HepG2 (cell line): Measurements from ENCODE around the gene BASP1. TPM values are rescaled to one million over a fixed set of nuclear protein-coding genes. Genes with fewer than 3 reads are reported as not detected.

ENCODE experiments used
- ATAC-seq: fragments of 200-7000 bp; cut with Tn5 transposase; 3 replicates; pipeline ENCODE4 v1.9.1; 2020; ENCODE audit warnings: mild to moderate bottlenecking, moderate library complexity
- BruUV-seq: library from RNA; stranded (reverse); fragments of 400-500 nt; replicated peaks from 2 replicates; lab custom pipeline; 2021; lab: Mats Ljungman, UMichigan
- CTCF ChIA-PET: fragments of 300-600 bp; formaldehyde crosslinking; extraction: SDS; loops from one replicate; lab custom pipeline; 2021; ENCODE audit warnings: low total read pairs, inconsistent platforms, low intra/inter-chr PET ratio; lab: Yijun Ruan, JAX
- POLR2A ChIA-PET: fragments of 350-600 bp; sonication (Branson Sonifier 250); formaldehyde crosslinking; loops from one replicate; lab custom pipeline; 2020; ENCODE audit warnings: antibody characterized with exemption, inconsistent platforms; lab: Yijun Ruan, JAX
- DNase-seq: peaks from one replicate; pipeline ENCODE4 v3.0.0-alpha.2; 2015; ENCODE audit warnings: low spot score
- FAIRE-seq: peaks from 3 replicates; lab custom pipeline; 2011; peaks lifted over from hg19 to GRCh38; lab: Jason Lieb, UNC
- H2AFZ ChIP-seq: one replicate; pipeline ENCODE4 v1.6.1; 2011; ENCODE audit warnings: low read length, inconsistent platforms
- H3K27ac ChIP-seq: fragments of 300-600 bp; 3 replicates; pipeline ENCODE4 v1.8.0; 2011; ENCODE audit warnings: mixed run types, mild to moderate bottlenecking, mixed read lengths, low read length, inconsistent platforms; ENCODE audit not compliant: insufficient read depth; ENCODE audit errors: extremely low read length
- H3K27me3 ChIP-seq, 2 experiments: fragments of 200-600 bp in 1 of 2; 2 replicates in 1 of 2; 3 replicates in 1 of 2; pipeline versions ENCODE4 v1.6.0 to v1.8.0; 2011; ENCODE audit warnings: low read length in 2 of 2, mild to moderate bottlenecking in 2 of 2, moderate library complexity in 2 of 2, inconsistent platforms in 1 of 2; ENCODE audit not compliant: insufficient read depth in 2 of 2, control insufficient read depth in 1 of 2
- H3K36me3 ChIP-seq, 2 experiments: fragments of 200-600 bp in 1 of 2; replicated peaks in 1 of 2; 2 replicates in 1 of 2; 3 replicates in 1 of 2; pipeline versions ENCODE4 v1.5.1 to v1.8.0; 2011; ENCODE audit warnings: low read length in 2 of 2, inconsistent platforms in 1 of 2; ENCODE audit not compliant: insufficient read depth in 2 of 2, control insufficient read depth in 1 of 2
- H3K4me1 ChIP-seq: 2 replicates; pipeline ENCODE4 v1.5.1; 2012; ENCODE audit warnings: low read length, inconsistent platforms; ENCODE audit not compliant: insufficient read depth
- H3K4me2 ChIP-seq: 2 replicates; pipeline ENCODE4 v1.6.0; 2011; ENCODE audit warnings: low read depth, low read length, inconsistent platforms
- H3K4me3 ChIP-seq, 3 experiments: fragments of 200-600 bp in 1 of 3; sonication (generic), shearing (Covaris generic) in 1 of 3; replicated peaks in 1 of 3; 2 replicates each; pipeline ENCODE4 v1.5.1; 2011 to 2016; ENCODE audit warnings: low read length in 3 of 3, inconsistent platforms in 2 of 3, low read depth in 2 of 3, mild to moderate bottlenecking in 2 of 3, control low read depth in 1 of 3, mixed read lengths in 1 of 3; ENCODE audit not compliant: insufficient read depth in 1 of 3
- H3K79me2 ChIP-seq: one replicate; pipeline ENCODE4 v1.6.1; 2011; ENCODE audit warnings: low read length, inconsistent platforms; ENCODE audit not compliant: insufficient read depth
- H3K9ac ChIP-seq: 2 replicates; pipeline ENCODE4 v1.6.0; 2011; ENCODE audit warnings: mild to moderate bottlenecking, low read depth, low read length, inconsistent platforms; ENCODE audit not compliant: insufficient read depth
- H3K9me3 ChIP-seq: 2 replicates; pipeline ENCODE4 v1.5.1; 2012; ENCODE audit warnings: mild to moderate bottlenecking, low read length
- H4K20me1 ChIP-seq: 2 replicates; pipeline ENCODE4 v1.6.0; 2011; ENCODE audit warnings: inconsistent platforms, mild to moderate bottlenecking, low read length, moderate library complexity; ENCODE audit not compliant: insufficient read depth
- CREBL2 ChIP-seq: sonication (generic); formaldehyde crosslinking; IDR thresholded peaks from 2 replicates; pipeline ENCODE4 v1.8.1; 2023; ENCODE audit warnings: missing genetic modification reagents, mild to moderate bottlenecking, borderline replicate concordance
- IKZF4 ChIP-seq: sonication (generic); formaldehyde crosslinking; IDR thresholded peaks from 2 replicates; pipeline ENCODE4 v1.5.1; 2020; ENCODE audit warnings: borderline replicate concordance, mild to moderate bottlenecking, low read depth, missing genetic modification reagents; ENCODE audit errors: not compliant biosample characterization
- MED1 ChIP-seq: sonication (generic); formaldehyde crosslinking; IDR thresholded peaks from 2 replicates; pipeline ENCODE4 v1.4.0; 2020; ENCODE audit warnings: missing genetic modification reagents
- MLX ChIP-seq: IDR thresholded peaks from 2 replicates; pipeline ENCODE4 v1.6.1; 2016
- MZF1 ChIP-seq: sonication (generic); formaldehyde crosslinking; IDR thresholded peaks from 2 replicates; pipeline ENCODE4 v1.8.1; 2023; ENCODE audit warnings: mild to moderate bottlenecking, missing genetic modification reagents, borderline replicate concordance
- NR2F6 ChIP-seq, 2 experiments: IDR thresholded peaks; 2 replicates each; pipeline ENCODE4 v1.6.1; 2016; ENCODE audit warnings: antibody characterized with exemption in 1 of 2, mild to moderate bottlenecking in 1 of 2
- THRA ChIP-seq: sonication (generic); formaldehyde crosslinking; IDR thresholded peaks from 2 replicates; pipeline ENCODE4 v1.4.0; 2020; ENCODE audit warnings: missing genetic modification reagents, borderline replicate concordance
- TRIM24 ChIP-seq: sonication (generic); formaldehyde crosslinking; IDR thresholded peaks from 2 replicates; pipeline ENCODE4 v1.8.0; 2022; ENCODE audit warnings: mild to moderate bottlenecking, missing genetic modification reagents
- ZBTB3 ChIP-seq: sonication (generic); formaldehyde crosslinking; IDR thresholded peaks from 2 replicates; pipeline ENCODE4 v1.4.0; 2020; ENCODE audit warnings: low read depth, mild to moderate bottlenecking, moderate library complexity, missing genetic modification reagents, borderline replicate concordance
- ZIK1 ChIP-seq: sonication (generic); formaldehyde crosslinking; IDR thresholded peaks from 2 replicates; pipeline ENCODE4 v1.5.0; 2020; ENCODE audit warnings: mild to moderate bottlenecking, low read depth, missing genetic modification reagents, borderline replicate concordance
- ZNF10 ChIP-seq: sonication (generic); formaldehyde crosslinking; IDR thresholded peaks from 2 replicates; pipeline ENCODE4 v1.4.0; 2020; ENCODE audit warnings: mild to moderate bottlenecking, low read depth, missing genetic modification reagents, borderline replicate concordance
- ZNF331 ChIP-seq: sonication (generic); formaldehyde crosslinking; IDR thresholded peaks from 2 replicates; pipeline ENCODE4 v1.4.0; 2020; ENCODE audit warnings: missing genetic modification reagents
- ZNF589 ChIP-seq: sonication (generic); formaldehyde crosslinking; conservative IDR thresholded peaks from 2 replicates; pipeline ENCODE4 v1.8.0; 2022; ENCODE audit warnings: mild to moderate bottlenecking, moderate library complexity, missing genetic modification reagents
- ZNF782 ChIP-seq: sonication (generic); formaldehyde crosslinking; IDR thresholded peaks from 2 replicates; pipeline ENCODE4 v1.4.0; 2020; ENCODE audit warnings: missing genetic modification reagents, mild to moderate bottlenecking, borderline replicate concordance
- WGBS: methylation state at CpG from one replicate; pipeline ENCODE4 v1.1.6; 2017; ENCODE audit warnings: low lambda C conversion rate; 5-methylcytosine and 5-hydroxymethylcytosine counted together
- in situ Hi-C: cut with HindIII; loops from 2 replicates; pipeline ENCODE4 v1.10.0; 2017; ENCODE audit warnings: low pct_unique_long_range_greater_than_20kb; ENCODE audit not compliant: extremely low pct_ligation_motif_present
- intact Hi-C: fragments of 100-400 bp; cut with micrococcal nuclease; formaldehyde crosslinking; loops from one replicate; pipeline ENCODE4 v1.10.0; 2022; ENCODE audit not compliant: unreplicated experiment
- polyA plus RNA-seq, 8 experiments: library from polyadenylated mRNA; depleted of rRNA in 3 of 8; stranded (reverse) in 7 of 8; unstranded in 1 of 8; fragments of >200 nt; fragmentation: Illumina TruSeq in 4 of 8; extraction: Trizol in 4 of 8; gene quantifications; 2 replicates each; pipeline versions ENCODE4 v1.2.1 to v1.2.3, GENCODE V29; 2011 to 2016; ENCODE audit warnings: low read depth in 4 of 8, missing spikeins in 1 of 8, mixed read lengths in 1 of 8; ENCODE audit not compliant: insufficient read depth in 1 of 8
- total RNA-seq, 5 experiments: library from RNA; depleted of rRNA; stranded (reverse); fragments of >200 nt; fragmentation: Illumina TruSeq; extraction: Trizol; gene quantifications; 2 replicates each; pipeline ENCODE4 v1.2.3, GENCODE V29; 2016; ENCODE audit warnings: low read depth in 1 of 5
- TF ChIP-seq, protein P1 (sequence below): IDR thresholded peaks from 2 replicates; pipeline ENCODE4 v1.6.1; 2012; ENCODE audit warnings: low read length, improper control_type of control experiment

BASP1 gene
- total and polyA plus RNA-seq, 2 of the 13 experiments (the other 11 are each of a cell fraction or from before 2014, with no cell fraction given): 0.04 TPM; not detected in 1

DNA sequence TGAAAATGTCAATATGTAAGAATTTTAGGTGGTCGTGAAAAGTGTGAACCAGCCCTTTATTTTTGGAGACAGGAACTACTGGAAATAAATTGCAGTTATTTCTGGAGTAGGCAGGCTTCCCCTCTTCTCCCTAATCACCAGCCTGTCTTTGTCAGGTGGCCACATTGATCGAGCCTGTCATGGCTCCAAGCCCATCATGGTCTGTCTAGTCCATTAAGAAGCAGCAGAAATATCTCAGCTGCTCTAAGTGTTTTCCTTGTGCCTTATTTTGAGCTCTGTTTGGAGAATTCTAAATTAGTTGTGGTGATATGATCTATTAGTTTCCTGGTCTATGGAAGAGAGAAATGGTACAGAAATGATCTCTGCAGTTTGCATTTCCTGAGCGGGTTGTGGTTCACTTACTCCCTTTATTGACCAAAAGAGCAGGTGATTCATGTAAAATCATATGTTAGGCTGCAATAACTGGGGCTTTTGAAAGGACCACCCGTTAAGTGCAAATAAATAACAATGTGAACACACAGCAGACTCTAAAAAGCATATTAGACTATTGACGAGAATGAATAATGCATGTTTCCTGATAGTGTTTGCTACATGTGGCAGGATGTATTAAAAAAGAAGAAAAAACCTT, 42.3 kb downstream of the BASP1 start:
- no peaks in the 10 kb centered on the region; a peak in 1 of 5 replicates for H3K27me3 ChIP-seq
- no peak overlapping the region for H3K4me3 ChIP-seq
- POLR2A ChIA-PET: no interaction called here
- no peak overlapping the region for H3K27ac ChIP-seq
- no peaks in the 10 kb centered on the region for H4K20me1 ChIP-seq
- FAIRE-seq (no peak), ATAC-seq (no peak), DNase-seq (no peak)
- in situ Hi-C loops: no loop called here
- H3K36me3 ChIP-seq: no peaks in the 10 kb centered on the region
- WGBS: 2% methylated on average over 5 of the region's 5 CpGs
- no peak overlapping the region for H3K4me2 ChIP-seq
- no peaks in the 10 kb centered on the region for H3K4me1 ChIP-seq
- BruUV-seq: no TSS peak
- no peak overlapping the region for H3K9ac ChIP-seq
- CTCF ChIA-PET: no interaction called here
- H3K79me2 ChIP-seq: no peaks in the 10 kb centered on the region
- H3K9me3 ChIP-seq: no peaks in the 10 kb centered on the region
- intact Hi-C loops: no loop called here
- H2AFZ ChIP-seq: no peak overlapping the region
- no peak for TF ChIP-seq TRIM24 (CRISPR knock-in tag)
- TF ChIP-seq ZNF782 (CRISPR knock-in tag): no peak
- TF ChIP-seq MLX (CRISPR knock-in tag): no peak
- no peak for TF ChIP-seq ZNF331 (CRISPR knock-in tag)
- no peak for TF ChIP-seq MZF1
- no peak for TF ChIP-seq CREBL2 (CRISPR knock-in tag)
- TF ChIP-seq ZNF10: no peak
- TF ChIP-seq, protein P1, sequence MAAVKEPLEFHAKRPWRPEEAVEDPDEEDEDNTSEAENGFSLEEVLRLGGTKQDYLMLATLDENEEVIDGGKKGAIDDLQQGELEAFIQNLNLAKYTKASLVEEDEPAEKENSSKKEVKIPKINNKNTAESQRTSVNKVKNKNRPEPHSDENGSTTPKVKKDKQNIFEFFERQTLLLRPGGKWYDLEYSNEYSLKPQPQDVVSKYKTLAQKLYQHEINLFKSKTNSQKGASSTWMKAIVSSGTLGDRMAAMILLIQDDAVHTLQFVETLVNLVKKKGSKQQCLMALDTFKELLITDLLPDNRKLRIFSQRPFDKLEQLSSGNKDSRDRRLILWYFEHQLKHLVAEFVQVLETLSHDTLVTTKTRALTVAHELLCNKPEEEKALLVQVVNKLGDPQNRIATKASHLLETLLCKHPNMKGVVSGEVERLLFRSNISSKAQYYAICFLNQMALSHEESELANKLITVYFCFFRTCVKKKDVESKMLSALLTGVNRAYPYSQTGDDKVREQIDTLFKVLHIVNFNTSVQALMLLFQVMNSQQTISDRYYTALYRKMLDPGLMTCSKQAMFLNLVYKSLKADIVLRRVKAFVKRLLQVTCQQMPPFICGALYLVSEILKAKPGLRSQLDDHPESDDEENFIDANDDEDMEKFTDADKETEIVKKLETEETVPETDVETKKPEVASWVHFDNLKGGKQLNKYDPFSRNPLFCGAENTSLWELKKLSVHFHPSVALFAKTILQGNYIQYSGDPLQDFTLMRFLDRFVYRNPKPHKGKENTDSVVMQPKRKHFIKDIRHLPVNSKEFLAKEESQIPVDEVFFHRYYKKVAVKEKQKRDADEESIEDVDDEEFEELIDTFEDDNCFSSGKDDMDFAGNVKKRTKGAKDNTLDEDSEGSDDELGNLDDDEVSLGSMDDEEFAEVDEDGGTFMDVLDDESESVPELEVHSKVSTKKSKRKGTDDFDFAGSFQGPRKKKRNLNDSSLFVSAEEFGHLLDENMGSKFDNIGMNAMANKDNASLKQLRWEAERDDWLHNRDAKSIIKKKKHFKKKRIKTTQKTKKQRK: no peak
- TF ChIP-seq NR2F6 (IDR thresholded peaks at IDR 0.05): no peak
- no peak for TF ChIP-seq NR2F6 (CRISPR knock-in tag; IDR thresholded peaks at IDR 0.05)
- no peak for TF ChIP-seq MED1 (CRISPR knock-in tag)
- no peak for TF ChIP-seq ZNF589 (CRISPR knock-in tag)
- TF ChIP-seq ZBTB3: no peak
- TF ChIP-seq THRA (CRISPR knock-in tag): no peak
- TF ChIP-seq ZIK1 (CRISPR knock-in tag): no peak
- no peak for TF ChIP-seq IKZF4 (CRISPR knock-in tag)
